Activated naive CD4-positive, alpha-beta T cell (primary cell): ENCODE measurements around the gene ST8SIA5.
"Not testable (repeated sequence)": the region's sequence is repeated elsewhere in the genome, so short reads cannot be mapped to it uniquely, and the experiment has no call there.

Source experiments
- DNase-seq, 4 experiments: peaks; one replicate each; lab custom pipeline; 2025; lab: John Stamatoyannopoulos, UW

Gene ST8SIA5

DNA sequence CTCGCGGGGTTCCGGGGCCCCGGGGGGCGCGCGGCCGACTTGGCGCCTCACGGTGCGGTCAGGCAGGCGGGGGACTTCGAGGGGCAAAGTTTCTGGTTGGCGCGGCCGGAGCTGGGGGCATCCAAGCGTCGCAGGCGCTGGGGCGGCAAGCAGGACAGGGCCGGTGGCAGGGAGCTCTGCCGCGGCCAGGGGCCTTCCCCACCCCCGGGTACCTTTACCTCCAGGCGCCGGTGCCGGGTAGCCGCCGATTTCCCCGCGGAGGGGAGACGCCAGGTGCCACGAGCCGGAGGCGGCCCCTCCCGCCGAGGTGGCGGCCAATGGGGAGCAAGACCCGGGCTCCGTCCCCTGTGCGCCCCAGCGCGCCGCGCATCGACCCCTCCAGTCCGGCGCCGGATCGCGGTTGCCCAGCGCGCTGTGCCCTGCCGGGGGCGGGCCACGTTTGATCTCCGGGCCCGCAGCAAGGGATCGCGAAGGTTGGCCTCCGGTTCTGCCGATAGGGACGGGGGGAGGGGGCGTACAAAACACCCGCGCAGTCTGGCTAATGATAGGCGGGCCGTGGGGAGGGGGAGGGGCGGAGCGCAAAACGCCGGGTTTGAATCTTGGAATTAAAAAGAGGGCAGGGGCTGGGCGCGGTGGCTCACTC is at the start of gene ST8SIA5:
ST8SIA5 (minus strand) TSS at position 495 of the 643 bp plus-strand sequence. CDS start 545 bp downstream, outside the sequence.
- DNase-seq: no peak

DNA sequence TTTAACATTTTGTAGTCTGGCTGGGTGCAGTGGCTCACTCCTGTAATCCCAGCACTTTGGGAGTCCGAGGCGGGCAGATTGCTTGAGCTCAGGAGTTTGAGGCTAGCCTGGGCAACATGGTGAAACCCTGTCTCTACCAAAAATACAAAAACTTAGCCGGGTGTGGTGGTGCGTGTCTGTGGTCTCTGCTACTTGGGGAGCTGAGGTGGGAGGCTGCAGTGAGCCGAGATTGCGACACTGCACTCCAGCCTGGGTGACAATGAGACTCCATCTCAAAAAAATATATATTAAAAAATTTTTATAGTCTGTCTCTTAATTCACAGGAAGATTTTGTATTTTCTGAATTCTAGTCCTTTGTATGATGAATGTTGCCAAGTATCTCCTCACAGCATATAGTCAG is 39.1 kb upstream of the ST8SIA5 start:
- DNase-seq: not testable (repeated sequence)

- DNase-seq: no peak
Measured at GRCh38 chr18:46794607-46795006, 37.8 kb upstream of the ST8SIA5 start.

GRCh38 chr18:46793565-46793964 is 36.7 kb upstream of the ST8SIA5 start:
- no peak for DNase-seq

DNA sequence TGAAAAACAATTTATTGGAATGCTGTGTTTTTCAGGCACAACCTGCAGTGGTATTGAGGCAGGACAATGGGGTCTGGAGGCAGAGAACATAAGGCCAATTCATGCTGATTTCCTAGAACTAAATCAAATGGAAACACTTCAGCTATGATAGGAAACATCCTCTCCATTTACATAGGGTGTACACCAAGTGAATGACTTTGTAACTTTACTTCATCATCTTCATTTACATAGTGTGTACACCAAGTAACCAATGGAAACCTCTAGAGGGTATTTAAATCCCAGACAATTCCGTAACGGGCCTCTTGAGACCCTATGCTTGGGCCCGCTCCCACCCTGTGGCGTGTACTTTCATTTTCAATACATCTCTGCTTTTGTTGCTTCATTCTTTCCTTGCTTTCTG is 32.2 kb upstream of the ST8SIA5 start:
- no peak for DNase-seq

- no peak for DNase-seq
Measured at GRCh38 chr18:46787674-46788073, 30.8 kb upstream of the ST8SIA5 start.

- DNase-seq: no peak
Measured at GRCh38 chr18:46772357-46772756, 15.5 kb upstream of the ST8SIA5 start.

DNA sequence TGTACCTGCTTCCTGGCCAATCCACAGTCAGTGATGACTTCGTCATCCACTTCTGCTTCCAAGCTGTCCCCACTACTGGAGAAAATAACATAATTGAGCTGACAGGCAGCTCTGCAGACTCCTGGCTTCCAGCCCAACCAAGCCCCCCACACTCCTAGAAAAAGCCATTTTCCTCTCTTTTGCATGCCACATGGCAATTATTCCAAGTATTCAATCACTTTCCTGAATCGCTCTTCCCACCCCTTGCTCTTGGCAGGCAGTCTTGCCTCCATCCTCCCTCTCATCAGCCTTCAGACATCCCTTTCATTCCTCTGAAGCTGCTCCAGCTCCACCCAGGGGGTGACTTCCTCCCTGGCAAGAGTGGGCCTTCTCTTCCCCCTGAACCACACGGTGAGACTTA is 14.3 kb upstream of the ST8SIA5 start:
- DNase-seq: no peak

GRCh38 chr18:46770708-46771107 is 13.9 kb upstream of the ST8SIA5 start:
- DNase-seq: no peak

DNA sequence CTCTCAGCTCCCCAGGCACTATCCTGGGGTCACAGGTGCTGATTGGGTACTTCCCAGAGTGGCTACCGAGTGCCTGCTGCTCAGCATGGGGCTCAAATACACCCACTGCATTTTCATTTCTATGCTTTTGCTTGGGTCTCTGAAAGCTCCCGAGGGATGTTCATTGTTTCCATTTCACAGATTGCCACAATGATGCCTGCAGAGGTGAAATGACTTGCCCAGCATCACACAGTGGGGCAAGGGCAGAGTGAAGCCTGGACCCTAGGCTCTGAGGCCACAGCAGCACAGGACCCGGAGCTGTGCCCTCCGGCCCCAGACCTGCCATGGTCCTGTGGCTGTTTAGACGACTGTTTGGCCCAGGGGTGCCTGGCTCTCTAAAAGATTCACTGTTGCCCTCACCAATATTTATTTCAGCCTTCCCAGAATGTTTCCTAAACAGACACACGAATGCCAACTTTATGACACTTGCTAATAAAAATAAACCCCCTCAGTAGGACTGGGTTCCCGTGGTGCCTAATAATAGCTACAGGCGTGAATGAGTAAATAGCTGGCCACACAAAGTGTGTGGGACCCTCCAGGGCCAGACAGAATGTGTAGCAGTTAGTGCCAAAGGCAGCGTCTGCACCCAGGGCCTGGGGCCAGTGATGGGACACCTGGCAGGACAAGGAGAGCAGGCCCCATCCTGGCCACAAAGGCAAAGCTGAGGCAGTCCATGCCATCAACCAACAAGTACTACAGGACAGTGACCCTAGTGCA is 11.5 kb upstream of the ST8SIA5 start:
- DNase-seq: no peak

GRCh38 chr18:46767217-46767616 is 10.4 kb upstream of the ST8SIA5 start:
- no peak for DNase-seq

GRCh38 chr18:46764586-46764985 is 7.7 kb upstream of the ST8SIA5 start:
- DNase-seq: no peak

GRCh38 chr18:46761059-46761769 is 4.4 kb upstream of the ST8SIA5 start:
- DNase-seq: no peak

DNA sequence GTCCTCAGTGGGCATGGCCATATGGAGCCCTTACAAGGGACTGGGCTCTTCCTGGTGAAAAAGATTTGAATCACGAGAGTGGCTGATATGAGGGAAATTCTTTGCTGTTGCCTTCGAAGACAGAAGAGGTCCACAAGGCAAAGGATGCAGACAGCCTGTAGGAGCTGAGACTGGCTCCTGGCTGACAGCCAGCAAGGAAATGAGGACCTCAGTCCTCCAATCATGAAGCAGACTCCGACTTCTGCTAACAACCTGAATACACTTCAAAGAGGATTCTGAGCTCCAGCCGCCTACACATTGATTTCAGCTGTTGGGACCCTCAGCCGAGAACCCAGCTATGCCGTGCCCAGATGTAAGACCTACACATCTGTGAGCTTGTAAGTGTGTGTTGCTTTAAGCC is 3.0 kb upstream of the ST8SIA5 start:
- DNase-seq: no peak

- no peak for DNase-seq
Measured at GRCh38 chr18:46756025-46756558, 761 bp downstream of the ST8SIA5 start.

DNA sequence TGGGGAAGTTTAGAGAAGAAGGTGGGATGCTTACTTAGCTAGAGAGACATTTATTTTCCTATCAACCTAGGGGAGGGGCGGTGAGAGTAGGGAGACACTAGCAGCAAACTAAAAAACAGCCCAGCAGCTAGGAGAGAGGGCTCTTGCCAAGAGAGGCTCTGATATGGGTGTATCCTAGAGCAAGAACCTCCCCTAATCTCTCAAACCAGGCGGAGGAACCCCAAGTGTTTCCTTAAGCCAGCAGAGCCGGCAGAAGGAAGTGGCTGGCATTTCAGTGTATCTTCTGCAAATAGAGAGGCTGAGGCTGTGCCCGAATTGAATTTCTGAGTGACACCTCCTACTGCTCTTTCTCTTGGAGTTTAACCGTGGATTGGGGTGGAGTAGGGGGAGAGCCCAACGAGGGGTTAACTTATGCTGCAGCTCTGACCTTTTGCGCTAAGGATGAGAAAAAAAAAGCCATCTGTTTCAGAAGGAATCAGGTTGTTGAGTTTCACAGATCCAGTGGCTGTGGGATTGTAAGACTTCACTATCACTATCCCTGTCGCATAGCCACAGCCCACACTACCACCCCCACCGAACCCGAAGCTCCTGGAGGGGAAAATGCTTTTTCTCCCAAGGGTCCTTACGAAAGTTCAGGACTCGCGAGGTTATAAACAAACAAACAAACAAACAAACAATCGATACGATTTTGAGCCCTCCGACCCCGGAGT is 1.4 kb downstream of the ST8SIA5 start:
- DNase-seq: no peak

DNA sequence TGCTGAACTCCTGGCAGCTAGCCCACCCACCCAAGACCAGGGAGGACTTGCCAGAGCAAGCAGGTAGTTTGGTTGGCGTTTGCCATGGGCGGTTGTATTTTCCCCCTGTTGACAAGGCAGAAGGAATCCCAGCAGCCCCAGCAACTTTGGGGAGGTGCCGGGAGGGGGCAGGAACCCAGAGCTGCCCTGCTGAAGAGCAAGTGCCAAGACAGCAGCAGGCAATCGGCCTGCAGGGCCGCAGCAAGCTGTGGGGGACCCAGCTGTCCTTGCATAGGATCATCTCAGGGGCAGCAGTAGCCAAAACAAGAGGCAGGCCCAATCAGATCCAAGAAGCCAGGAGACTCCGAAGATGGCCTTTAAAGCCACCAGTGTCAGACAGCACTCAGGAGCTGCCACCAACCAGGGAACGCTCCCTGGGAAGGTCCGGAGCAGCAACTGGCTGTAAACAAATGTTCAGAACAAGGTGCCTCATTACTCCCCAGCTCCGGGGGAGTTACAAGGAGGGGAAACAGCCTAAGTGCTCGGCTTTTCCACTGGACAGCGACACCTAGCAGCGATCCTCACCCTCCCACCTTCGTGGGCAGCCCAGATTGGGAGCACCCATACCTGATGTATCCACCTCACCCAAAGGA is 2.1 kb downstream of the ST8SIA5 start:
- no peak for DNase-seq

DNA sequence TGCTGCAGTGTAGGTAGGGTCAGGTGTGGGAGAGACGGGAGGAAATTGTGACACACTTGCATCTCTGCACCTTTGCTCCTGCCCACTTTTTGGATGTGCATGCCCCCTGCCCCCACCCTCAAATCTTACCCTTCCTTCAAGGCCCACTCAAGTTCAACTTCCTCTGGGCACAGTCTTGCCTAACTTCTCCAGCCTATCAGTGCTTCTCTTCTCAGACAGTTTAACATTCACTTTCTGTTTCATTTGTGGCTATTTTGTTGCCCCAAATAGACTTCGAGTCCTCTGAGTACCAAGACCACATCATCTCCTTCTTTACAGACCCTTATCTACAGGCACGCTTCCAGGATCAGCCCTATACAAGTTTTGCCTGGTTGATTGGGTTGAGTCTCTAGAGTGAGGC is 2.7 kb downstream of the ST8SIA5 start:
- no peak for DNase-seq

DNA sequence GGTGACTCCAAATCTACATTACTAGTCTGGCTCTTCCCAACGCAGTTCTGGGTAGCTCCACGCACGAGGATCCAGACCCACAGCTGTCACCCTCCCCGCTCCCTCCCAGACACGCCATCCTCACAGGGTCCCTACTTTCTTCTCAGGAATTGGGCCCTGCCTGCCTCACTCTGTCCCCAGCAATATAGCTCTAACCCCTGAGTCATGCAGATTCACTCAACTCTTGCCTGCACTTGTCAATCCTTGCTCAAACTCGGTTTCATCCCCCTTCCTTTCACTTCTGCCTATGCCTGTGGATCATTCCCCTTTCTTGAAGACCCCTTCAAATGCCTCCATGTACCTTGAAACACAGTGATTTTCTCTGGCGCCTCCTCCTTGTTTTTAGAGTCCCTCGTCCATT is 5.0 kb downstream of the ST8SIA5 start:
- DNase-seq: no peak

- no peak for DNase-seq
Measured at GRCh38 chr18:46750626-46751025, 6.2 kb downstream of the ST8SIA5 start.

DNA sequence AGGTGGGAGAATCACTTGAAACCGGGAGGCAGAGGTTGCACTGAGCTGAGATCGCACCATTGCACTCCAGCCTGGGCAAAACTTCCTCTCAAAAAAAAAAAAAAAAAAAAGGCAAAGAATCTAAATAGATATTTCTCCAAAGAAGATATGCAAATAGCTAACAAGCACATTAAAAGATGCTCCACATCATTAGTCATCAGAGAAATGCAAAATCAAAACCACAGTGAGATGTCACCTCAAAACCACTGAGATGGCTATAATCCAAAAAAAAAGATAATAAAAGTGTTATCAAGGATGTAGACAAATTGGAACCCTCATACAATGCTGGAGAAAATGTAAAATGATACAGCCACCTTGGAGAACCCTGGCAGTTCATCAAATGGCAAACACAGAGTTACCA is 8.4 kb downstream of the ST8SIA5 start:
- DNase-seq: no peak

DNA sequence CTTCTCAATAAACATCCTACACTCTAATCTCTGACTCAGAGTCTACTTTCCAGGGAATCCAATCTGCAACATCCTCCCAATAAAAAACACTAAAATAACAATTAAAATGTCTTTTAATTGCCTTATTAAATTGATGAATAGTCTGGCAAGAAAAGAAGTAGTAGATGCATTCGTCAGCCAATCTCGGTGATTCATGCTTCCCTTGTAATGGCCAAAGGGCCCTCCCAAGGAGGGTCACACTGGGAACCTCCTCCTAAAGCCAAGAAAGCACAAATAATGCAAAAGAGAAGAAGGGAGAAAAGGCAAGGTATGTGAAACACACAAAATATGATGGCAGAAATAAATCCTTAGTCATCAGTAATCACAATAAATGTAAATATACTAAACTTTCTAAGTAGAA is 16.8 kb downstream of the ST8SIA5 start:
- no peak for DNase-seq
